ENCODE results near the gene PLEK. TPM values are rescaled to one million over a fixed set of nuclear protein-coding genes. Genes with fewer than 3 reads are reported as not detected.
A peak's percentile ranks its signal among the peaks of the same experiment; 100 is the strongest.

Gene PLEK
- total RNA-seq, 1 donor: 0.36 TPM

DNA sequence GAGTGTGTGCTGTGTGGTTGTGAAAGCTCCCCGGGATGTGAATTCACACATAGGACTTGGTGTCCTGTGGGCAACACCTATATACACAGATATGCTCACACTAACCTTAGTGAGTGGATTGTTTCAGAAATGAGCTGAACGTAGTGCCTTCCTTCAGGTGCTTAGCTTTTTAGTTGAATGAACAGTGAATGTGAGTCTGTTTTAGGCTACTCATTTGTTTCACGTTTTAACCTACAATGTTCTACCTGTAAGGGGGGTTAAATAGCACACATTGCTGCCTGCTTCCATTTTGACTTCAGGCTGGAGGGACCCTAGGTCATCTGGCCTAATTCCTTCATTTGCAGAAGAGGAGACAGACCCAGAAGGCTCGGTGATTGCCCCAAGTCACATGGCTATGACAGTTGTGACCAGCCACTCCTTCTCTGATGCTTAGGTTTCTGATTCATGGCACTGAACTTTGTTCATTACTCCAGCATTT is 1.0 kb downstream of the PLEK start:
- H3K4me1 ChIP-seq (ENCODE audit: insufficient read depth, low read length): peaks cover 16% of the 10 kb centered on the region
- H2AFZ ChIP-seq (ENCODE audit: low read length): no peak overlapping the region
- no peaks in the 10 kb centered on the region for H3K27me3 ChIP-seq (ENCODE audit: insufficient read depth, low read length)
- DNase-seq (ENCODE audit: insufficient read length, low spot score, missing footprints): no peak
- no peaks in the 10 kb centered on the region for H4K20me1 ChIP-seq (ENCODE audit: insufficient read depth, low read length)
- no peak overlapping the region for H3K4me3 ChIP-seq (ENCODE audit: insufficient read depth, low read length)
- no peak overlapping the region for H3K4me2 ChIP-seq (ENCODE audit: insufficient read depth, low read length)
- H3K79me2 ChIP-seq (ENCODE audit: insufficient read depth, low read length): no peaks in the 10 kb centered on the region
- TF ChIP-seq, protein P1, sequence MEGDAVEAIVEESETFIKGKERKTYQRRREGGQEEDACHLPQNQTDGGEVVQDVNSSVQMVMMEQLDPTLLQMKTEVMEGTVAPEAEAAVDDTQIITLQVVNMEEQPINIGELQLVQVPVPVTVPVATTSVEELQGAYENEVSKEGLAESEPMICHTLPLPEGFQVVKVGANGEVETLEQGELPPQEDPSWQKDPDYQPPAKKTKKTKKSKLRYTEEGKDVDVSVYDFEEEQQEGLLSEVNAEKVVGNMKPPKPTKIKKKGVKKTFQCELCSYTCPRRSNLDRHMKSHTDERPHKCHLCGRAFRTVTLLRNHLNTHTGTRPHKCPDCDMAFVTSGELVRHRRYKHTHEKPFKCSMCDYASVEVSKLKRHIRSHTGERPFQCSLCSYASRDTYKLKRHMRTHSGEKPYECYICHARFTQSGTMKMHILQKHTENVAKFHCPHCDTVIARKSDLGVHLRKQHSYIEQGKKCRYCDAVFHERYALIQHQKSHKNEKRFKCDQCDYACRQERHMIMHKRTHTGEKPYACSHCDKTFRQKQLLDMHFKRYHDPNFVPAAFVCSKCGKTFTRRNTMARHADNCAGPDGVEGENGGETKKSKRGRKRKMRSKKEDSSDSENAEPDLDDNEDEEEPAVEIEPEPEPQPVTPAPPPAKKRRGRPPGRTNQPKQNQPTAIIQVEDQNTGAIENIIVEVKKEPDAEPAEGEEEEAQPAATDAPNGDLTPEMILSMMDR (IDR thresholded peaks at IDR 0.05; ENCODE audit: extremely low read depth, low read depth, low read length): no peak
- H3K36me3 ChIP-seq (ENCODE audit: insufficient read depth, low read length): no peaks in the 10 kb centered on the region
- H3K27ac ChIP-seq (ENCODE audit: low read depth, low read length): no peak overlapping the region
- H3K9me3 ChIP-seq (ENCODE audit: low read depth, low read length): no peaks in the 10 kb centered on the region

DNA sequence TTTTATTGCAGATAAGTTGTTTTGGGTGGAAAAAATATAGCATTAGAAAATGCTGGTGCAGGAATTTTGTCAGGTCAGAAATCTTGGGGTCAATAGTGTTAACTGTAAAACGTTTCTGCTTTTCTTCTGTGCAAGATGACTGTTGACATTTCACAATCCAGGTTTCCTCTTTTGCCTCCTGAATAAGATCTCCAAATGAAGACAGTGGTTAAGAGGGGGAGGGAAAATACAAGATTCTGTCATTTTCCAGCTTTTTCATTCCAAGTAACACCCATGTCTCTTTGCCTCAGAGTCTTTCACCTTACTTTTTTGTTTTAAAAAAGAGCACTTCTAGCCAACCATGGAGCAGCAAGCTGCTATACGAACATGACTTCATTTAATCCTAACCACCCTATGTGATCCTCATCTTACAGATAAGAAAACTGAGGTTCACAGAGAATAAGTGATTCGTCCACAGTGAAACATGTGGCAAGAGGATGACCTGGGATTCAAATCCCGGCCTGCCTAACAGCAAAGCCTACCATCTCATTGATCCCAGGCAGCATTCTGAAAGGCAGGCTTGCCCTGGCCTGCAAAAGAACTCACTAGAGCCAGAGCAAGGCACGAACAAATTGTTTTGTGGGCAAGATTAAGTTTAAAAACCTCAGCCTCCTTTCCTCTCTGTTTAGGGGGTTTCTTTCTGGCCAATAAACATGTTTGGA is 3.0 kb downstream of the PLEK start:
- Histone ChIP-seq H3K9me3 (ENCODE audit: low read depth, low read length) (no peaks in the 10 kb centered on the region), H3K27ac (ENCODE audit: low read depth, low read length) (peak overlapping the region; percentile 87), H3K27me3 (ENCODE audit: insufficient read depth, low read length) (no peaks in the 10 kb centered on the region), H3K4me1 (ENCODE audit: insufficient read depth, low read length) (peaks cover 16% of the 10 kb centered on the region), H3K79me2 (ENCODE audit: insufficient read depth, low read length) (no peaks in the 10 kb centered on the region), H3K4me2 (ENCODE audit: insufficient read depth, low read length) (peak overlapping the region; percentile 78), H2AFZ (ENCODE audit: low read length) (peak overlapping the region; percentile 64), H3K4me3 (ENCODE audit: insufficient read depth, low read length) (peak overlapping the region; percentile 41), H3K36me3 (ENCODE audit: insufficient read depth, low read length) (no peaks in the 10 kb centered on the region), H4K20me1 (ENCODE audit: insufficient read depth, low read length) (no peaks in the 10 kb centered on the region)
- TF ChIP-seq, protein P1 (IDR thresholded peaks at IDR 0.05; ENCODE audit: extremely low read depth, low read depth, low read length): no peak
- DNase-seq (ENCODE audit: insufficient read length, low spot score, missing footprints): no peak

DNA sequence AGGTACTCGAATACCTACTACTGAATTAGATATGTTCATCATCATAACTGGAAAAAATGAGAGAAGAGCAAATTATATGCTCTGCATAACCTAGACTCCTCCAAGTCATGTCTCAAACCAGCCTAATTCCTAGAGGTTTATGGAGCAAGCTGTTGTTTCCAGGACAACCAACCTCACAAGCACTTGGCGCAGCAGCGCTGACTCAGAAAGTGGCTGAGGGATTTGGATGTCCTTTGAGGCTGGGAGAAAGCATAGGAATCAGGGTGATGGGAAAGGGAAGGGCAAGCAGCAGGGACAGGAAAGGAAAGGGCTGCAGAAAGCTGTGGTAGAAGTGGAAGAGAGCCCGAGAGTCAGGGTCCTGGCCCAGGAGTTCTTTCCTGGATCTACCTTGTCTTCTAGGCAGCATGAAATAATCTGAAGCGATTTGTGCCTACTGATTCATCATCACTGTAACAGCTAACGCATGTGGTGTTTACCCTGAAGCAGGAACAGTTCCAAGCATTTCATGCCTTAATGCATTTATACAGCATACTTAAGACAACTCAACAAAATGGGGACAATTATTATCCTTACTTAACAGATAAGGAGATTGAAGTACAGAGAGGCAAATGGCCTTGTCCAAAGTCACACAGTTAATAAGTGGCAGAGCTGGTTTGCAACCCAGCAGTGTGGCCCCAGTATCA is 3.7 kb downstream of the PLEK start:
- Histone ChIP-seq H3K9me3 (ENCODE audit: low read depth, low read length) (no peaks in the 10 kb centered on the region), H3K4me3 (ENCODE audit: insufficient read depth, low read length) (peak overlapping the region; percentile 41), H3K4me1 (ENCODE audit: insufficient read depth, low read length) (peaks cover 16% of the 10 kb centered on the region), H3K27ac (ENCODE audit: low read depth, low read length) (peak overlapping the region; percentile 87), H3K36me3 (ENCODE audit: insufficient read depth, low read length) (no peaks in the 10 kb centered on the region), H2AFZ (ENCODE audit: low read length) (peak overlapping the region; percentile 64), H3K27me3 (ENCODE audit: insufficient read depth, low read length) (no peaks in the 10 kb centered on the region), H3K79me2 (ENCODE audit: insufficient read depth, low read length) (no peaks in the 10 kb centered on the region), H3K4me2 (ENCODE audit: insufficient read depth, low read length) (peak overlapping the region; percentile 78), H4K20me1 (ENCODE audit: insufficient read depth, low read length) (no peaks in the 10 kb centered on the region)
- TF ChIP-seq, protein P1 (IDR thresholded peaks at IDR 0.05; ENCODE audit: extremely low read depth, low read depth, low read length): no peak
- DNase-seq (ENCODE audit: insufficient read length, low spot score, missing footprints): peak; percentile 94

DNA sequence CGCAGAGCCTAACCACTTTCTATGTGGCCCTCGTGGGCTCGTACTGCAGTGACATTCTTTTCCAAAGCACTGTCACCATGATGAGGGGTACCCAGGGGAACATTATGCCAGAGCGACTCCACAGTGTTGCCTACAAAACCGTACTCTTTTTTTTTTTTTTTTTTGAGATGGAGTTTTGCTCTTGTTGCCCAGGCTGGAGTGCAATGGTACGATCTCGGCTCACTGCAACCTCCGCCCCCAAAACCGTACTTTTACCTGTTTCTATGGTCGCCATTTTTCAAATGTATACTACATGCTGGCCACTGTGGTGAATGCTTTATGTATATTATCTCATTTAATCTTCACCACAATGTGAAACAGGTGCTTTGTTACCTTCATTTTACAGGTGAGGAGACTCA is 4.3 kb downstream of the PLEK start:
- DNase-seq (ENCODE audit: insufficient read length, low spot score, missing footprints): no peak
- Histone ChIP-seq H3K36me3 (ENCODE audit: insufficient read depth, low read length) (no peaks in the 10 kb centered on the region), H2AFZ (ENCODE audit: low read length) (no peak overlapping the region), H3K9me3 (ENCODE audit: low read depth, low read length) (no peaks in the 10 kb centered on the region), H3K4me2 (ENCODE audit: insufficient read depth, low read length) (peak overlapping the region; percentile 78), H3K4me1 (ENCODE audit: insufficient read depth, low read length) (peaks cover 16% of the 10 kb centered on the region), H3K4me3 (ENCODE audit: insufficient read depth, low read length) (no peak overlapping the region), H3K79me2 (ENCODE audit: insufficient read depth, low read length) (no peaks in the 10 kb centered on the region), H4K20me1 (ENCODE audit: insufficient read depth, low read length) (no peaks in the 10 kb centered on the region), H3K27me3 (ENCODE audit: insufficient read depth, low read length) (no peaks in the 10 kb centered on the region), H3K27ac (ENCODE audit: low read depth, low read length) (peak overlapping the region; percentile 87)
- TF ChIP-seq, protein P1 (IDR thresholded peaks at IDR 0.05; ENCODE audit: extremely low read depth, low read depth, low read length): no peak
